ENCODE results near the gene MPST.
"Not testable (repeated sequence)": the region's sequence is repeated elsewhere in the genome, so short reads cannot be mapped to it uniquely, and the experiment has no call there.

The MPST gene

DNA sequence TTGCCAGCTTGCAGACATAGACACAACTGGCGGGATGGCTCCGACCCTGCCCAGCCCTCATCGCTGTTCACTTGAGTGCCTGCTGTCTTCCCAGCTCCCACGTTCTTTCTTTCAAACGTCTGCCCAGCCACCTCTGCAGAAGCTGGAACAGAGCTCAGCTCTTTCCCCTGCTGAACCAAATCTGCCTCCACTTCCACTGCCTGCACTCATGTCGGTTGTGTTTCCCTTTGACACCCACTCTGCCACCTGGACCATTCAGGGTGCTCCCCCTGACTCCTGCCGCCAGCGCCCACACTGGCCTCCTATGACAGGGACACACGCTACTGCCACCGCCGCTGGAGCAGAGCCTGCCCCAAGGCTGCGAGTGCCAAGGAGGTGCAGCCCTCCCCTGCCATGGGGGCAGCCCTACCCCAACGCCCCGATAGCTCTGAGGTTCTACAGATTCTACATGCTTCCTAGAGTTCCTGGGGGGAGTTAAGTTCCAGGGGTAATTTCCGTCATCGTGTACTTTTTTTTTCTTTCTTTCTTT is 38.2 kb upstream of the MPST start:
- TF ChIP-seq, protein P1, sequence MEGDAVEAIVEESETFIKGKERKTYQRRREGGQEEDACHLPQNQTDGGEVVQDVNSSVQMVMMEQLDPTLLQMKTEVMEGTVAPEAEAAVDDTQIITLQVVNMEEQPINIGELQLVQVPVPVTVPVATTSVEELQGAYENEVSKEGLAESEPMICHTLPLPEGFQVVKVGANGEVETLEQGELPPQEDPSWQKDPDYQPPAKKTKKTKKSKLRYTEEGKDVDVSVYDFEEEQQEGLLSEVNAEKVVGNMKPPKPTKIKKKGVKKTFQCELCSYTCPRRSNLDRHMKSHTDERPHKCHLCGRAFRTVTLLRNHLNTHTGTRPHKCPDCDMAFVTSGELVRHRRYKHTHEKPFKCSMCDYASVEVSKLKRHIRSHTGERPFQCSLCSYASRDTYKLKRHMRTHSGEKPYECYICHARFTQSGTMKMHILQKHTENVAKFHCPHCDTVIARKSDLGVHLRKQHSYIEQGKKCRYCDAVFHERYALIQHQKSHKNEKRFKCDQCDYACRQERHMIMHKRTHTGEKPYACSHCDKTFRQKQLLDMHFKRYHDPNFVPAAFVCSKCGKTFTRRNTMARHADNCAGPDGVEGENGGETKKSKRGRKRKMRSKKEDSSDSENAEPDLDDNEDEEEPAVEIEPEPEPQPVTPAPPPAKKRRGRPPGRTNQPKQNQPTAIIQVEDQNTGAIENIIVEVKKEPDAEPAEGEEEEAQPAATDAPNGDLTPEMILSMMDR (conservative IDR thresholded peaks at IDR 0.05; ENCODE audit: low read length) = no peak
- no peak overlapping the region for H3K4me3 ChIP-seq (ENCODE audit: low read length)
- no peak for DNase-seq (ENCODE audit: low read depth)

DNA sequence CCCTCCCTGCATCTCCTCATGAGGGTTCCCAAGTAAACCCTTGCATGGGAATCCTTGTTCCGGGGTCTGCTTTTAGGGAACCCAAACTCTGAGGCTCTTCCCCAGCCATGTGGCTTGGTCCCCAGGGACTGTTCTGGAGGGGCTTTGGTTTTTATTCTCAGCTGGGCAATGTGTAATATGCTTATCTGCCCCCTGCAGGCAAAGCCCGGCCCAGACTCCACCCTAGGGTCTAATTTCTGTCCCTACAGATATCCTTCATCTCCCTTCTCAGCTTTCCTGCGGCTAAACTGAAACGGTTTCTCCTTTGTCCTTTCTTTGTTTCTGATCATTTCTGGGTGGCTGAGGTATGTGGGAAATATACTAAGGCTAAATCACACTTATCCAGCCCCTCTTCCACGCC is 37.4 kb upstream of the MPST start:
- TF ChIP-seq, protein P1 (conservative IDR thresholded peaks at IDR 0.05; ENCODE audit: low read length) = no peak
- no peak overlapping the region for H3K4me3 ChIP-seq (ENCODE audit: low read length)
- no peak for DNase-seq (ENCODE audit: low read depth)

DNA sequence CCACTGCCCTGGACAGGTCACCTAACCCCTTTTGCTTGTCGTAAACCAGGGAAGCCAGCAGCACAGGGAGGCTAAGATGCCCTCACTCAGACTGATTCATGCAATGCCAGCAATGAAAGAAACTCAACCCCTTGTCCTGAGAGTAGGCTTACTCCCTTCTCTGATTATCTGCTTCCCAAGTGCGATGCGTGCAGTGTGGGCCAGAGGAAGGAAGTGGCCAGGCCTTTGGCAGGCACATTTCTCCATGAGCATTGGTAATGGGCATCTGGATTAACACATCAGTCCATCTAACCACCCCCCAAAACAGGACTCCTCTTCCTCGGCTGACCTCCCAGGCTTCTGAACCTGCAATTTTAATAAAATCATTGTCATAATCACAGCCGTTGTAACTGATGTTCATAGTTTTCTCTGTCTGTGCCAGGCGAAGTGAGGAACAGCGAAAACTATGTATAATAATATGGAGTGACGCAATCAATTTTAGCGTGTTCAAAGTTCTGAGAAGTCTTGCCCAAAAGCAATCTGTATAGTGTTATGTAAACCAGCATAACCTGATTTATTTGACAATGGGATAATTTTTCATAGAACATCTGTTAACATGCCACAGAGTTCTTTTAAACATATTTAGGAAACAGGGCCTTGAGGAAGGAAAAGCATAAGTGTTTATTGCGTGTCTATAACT is 34.2 kb upstream of the MPST start:
- DNase-seq (ENCODE audit: low read depth) = no peak
- TF ChIP-seq, protein P1 (conservative IDR thresholded peaks at IDR 0.05; ENCODE audit: low read length) = no peak
- H3K4me3 ChIP-seq (ENCODE audit: low read length) = no peak overlapping the region

DNA sequence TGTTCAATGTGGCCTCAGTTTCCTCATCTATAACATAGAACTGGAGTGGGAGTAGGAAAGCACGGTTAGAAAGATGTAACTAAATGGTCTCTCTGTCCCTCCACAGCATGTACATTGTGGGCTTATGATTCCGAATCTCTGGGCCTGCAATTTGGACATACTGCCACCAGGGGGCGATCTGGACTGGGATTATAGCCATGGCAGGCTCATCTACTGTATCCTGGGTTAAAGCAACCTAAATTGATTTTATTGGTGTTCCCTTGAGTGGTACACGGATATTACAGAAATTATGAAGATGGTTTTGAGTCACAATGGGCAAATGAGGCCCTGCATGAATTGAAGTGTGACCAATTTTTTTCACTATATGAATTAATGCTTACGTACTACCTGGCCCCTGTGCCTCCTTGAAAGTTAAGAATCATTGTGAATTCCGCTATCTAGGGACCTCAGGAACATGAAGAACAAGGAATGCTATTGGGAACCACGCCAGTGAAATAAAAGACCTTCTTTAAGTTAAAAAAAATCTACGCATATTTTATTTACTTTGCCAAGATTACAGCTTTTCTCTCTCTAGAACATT is 33.2 kb upstream of the MPST start:
- no peak overlapping the region for H3K4me3 ChIP-seq (ENCODE audit: low read length)
- TF ChIP-seq, protein P1 (conservative IDR thresholded peaks at IDR 0.05; ENCODE audit: low read length) = peak; percentile 53
- no peak for DNase-seq (ENCODE audit: low read depth)

DNA sequence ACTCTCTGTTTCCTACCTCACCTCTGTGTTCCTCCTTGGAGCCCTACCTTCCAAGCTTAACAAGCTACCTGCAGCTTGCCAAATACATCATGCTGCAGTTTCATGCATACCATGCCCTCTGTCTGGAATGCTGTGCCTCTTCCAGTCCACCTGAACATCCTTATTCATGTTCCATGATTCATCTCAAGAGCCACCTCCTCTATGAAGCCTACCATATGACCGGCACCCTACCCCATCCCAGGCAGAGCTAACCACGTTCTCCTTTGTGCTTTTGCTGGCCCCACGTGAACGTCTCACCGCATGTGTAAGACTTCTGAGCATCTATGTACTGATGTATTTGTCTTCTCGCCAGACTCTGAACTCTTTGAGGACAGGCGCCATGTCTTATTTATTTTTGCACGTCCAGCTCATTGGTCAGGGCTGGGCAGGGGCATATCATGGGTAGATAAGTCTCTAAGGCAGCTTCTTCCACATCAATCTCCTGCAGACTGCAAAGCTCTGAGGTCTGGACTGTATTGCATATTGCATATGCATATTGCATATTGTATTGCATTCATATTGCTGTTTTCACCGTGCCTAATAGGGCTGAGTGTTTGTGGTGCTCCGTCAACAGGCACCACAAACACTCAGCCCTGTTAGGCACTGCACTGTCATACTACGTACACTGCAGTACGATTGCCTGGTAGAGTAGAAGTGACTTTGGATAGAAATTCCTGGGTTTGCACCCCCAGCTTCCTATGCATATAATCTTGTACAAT is 31.3 kb upstream of the MPST start:
- TF ChIP-seq, protein P1 (conservative IDR thresholded peaks at IDR 0.05; ENCODE audit: low read length) = no peak
- H3K4me3 ChIP-seq (ENCODE audit: low read length) = no peak overlapping the region

DNA sequence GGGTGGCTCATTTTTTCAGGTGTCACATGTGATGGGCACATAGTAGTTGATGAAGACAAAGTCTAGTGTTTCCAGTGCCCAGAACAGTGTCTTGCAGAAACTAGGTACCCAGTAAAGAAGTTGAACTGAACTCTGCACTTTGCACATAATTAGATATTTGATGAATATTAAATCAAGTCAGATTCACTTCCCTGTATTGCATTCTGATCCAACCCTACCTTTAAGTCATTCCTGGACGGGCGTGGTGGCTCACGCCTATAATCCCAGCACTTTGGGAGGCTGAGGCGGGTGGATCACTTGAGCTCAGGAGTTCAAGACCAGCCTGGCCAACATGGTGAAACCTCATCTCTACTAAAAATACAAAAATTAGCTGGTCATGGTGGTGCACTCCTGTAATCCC is 30.5 kb upstream of the MPST start:
- not testable (repeated sequence) for DNase-seq (ENCODE audit: low read depth); H3K4me3 ChIP-seq (ENCODE audit: low read length)

More for the DNA sequence above, 31.3 kb upstream of the MPST start:
- DNase-seq (ENCODE audit: low read depth) = no peak

DNA sequence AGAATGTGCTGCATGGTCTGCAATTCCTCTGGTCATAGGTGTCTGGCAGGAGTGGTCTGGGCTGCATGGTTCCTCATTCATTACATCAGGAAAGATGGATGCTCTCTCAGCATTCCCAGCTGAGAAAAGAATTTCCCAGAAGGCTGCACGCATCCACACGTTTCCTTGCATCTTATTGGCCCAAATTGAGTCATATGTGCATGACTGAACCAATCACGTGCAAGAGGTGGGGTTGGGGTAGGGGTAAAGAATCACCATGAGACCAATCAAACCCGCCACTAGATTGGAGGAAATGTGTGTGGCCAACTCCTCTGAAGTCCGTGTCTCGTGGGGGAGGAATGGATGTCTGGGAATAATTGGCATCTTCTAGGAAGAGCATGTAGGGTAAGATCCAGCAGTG is 29.1 kb upstream of the MPST start:
- DNase-seq (ENCODE audit: low read depth) = no peak
- TF ChIP-seq, protein P1 (conservative IDR thresholded peaks at IDR 0.05; ENCODE audit: low read length) = no peak
- no peak overlapping the region for H3K4me3 ChIP-seq (ENCODE audit: low read length)
